ENCODE measurements around the gene RASA3. TPM values are rescaled to one million over a fixed set of nuclear protein-coding genes. Genes with fewer than 3 reads are reported as not detected.

The RASA3 gene
- total and polyA plus RNA-seq, 2 donors (not counting 3 experiments of a cell fraction or from before 2014, with no cell fraction given), result 26.5 to 53.8 TPM

DNA sequence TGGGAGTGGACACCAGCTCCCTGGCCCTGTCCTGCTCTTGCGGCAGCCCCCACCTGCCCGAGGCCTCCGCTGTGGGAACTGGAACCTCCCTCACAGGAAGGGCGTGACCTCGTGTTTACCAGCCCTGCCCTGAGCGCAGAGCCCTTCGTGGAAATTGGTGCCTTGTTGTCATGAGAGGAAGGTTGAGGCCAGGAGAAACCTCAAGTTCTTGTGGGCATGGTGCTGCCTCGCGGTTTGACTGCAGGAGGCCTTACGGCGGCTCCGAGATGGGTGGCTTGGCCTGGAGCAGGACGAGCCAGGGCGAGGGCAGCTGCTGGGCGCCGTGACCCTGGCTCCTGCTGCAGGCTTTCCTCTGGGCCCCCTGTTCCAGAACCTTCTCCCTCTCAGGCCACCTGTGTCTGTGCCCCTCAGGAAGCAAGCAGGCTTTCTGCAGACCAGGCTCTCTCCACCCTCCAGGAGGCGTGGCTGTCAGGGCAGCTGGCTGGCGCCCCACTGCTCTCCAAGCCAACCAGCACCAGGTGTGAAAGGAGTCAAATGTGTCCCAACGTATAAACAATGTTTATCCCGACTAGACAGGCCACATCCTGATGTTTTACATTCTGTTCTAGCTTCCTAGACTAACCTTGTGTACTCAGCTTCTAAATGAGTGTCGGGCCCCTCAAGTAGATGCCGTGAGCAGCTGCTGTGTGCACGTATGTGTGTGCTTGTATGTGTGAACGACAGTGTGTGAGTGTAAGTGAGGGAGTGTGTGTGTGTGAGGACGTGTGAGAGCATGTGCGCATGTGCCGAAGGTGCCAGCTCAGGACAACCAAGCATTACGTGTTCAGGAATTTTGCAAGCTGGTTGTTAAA is 10.4 kb upstream of the RASA3 start:
- no peaks in the 10 kb centered on the region for H3K9me3 ChIP-seq (replicated peaks; ENCODE audit: control insufficient read depth, insufficient read depth, low read length)
- dilution Hi-C loops (cut with MboI; ENCODE audit: extremely low pct_ligation_motif_present, low sequenced_read_pairs) (no loop called here), intact Hi-C loops (cut with micrococcal nuclease) (no loop called here)
- no peak for DNase-seq (ENCODE audit: low read depth, low spot score)
- H3K27me3 ChIP-seq (ENCODE audit: control insufficient read depth in 2 of 2, insufficient read depth in 2 of 2, low read length in 2 of 2), result peaks cover 0 to 3% of the 10 kb centered on the region in 2 experiments
- no peaks in the 10 kb centered on the region for H3K79me2 ChIP-seq (ENCODE audit: control insufficient read depth, insufficient read depth, low read length)
- no peak for FAIRE-seq
- no peaks in the 10 kb centered on the region for H3K9me1 ChIP-seq (replicated peaks; ENCODE audit: control insufficient read depth, extremely low read depth, insufficient read depth, low read length)
- TF ChIP-seq, protein P1, sequence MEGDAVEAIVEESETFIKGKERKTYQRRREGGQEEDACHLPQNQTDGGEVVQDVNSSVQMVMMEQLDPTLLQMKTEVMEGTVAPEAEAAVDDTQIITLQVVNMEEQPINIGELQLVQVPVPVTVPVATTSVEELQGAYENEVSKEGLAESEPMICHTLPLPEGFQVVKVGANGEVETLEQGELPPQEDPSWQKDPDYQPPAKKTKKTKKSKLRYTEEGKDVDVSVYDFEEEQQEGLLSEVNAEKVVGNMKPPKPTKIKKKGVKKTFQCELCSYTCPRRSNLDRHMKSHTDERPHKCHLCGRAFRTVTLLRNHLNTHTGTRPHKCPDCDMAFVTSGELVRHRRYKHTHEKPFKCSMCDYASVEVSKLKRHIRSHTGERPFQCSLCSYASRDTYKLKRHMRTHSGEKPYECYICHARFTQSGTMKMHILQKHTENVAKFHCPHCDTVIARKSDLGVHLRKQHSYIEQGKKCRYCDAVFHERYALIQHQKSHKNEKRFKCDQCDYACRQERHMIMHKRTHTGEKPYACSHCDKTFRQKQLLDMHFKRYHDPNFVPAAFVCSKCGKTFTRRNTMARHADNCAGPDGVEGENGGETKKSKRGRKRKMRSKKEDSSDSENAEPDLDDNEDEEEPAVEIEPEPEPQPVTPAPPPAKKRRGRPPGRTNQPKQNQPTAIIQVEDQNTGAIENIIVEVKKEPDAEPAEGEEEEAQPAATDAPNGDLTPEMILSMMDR (IDR thresholded peaks at IDR 0.05; ENCODE audit: extremely low read depth in 1 of 2, insufficient read depth in 1 of 2, low read depth in 1 of 2, low read length in 2 of 2), result no peak
- H3K4me1 ChIP-seq (ENCODE audit: control insufficient read depth, extremely low read depth, insufficient read depth, low read length), result no peaks in the 10 kb centered on the region
- ChIA-PET POLR2A (no interaction called here), CTCF (no interaction called here)
- H4K20me1 ChIP-seq (replicated peaks; ENCODE audit: control insufficient read depth, extremely low read depth, insufficient read depth, low read length), result no peaks in the 10 kb centered on the region
- no TSS peak for BruUV-seq (replicated peaks)
- H2AFZ ChIP-seq (ENCODE audit: low read depth, low read length), result no peak overlapping the region
- H3K36me3 ChIP-seq (ENCODE audit: control insufficient read depth in 2 of 2, extremely low read depth in 1 of 2, insufficient read depth in 2 of 2, low read length in 2 of 2), result no peaks in the 10 kb centered on the region
- H3K4me2 ChIP-seq (ENCODE audit: insufficient read depth, low read length), result no peak overlapping the region
- H3K27ac ChIP-seq (ENCODE audit: insufficient read depth, low read depth, low read length), result no peak overlapping the region
- no peak overlapping the region for H3K4me3 ChIP-seq (replicated peaks in 1 of 3; ENCODE audit: insufficient read depth in 1 of 3, low read depth in 1 of 3, low read length in 3 of 3)
- H3K9ac ChIP-seq (replicated peaks; ENCODE audit: extremely low read depth, insufficient read depth, low read length), result no peak overlapping the region

GRCh38 chr13:114142137-114142550 is 9.7 kb upstream of the RASA3 start:
- no peaks in the 10 kb centered on the region for H3K79me2 ChIP-seq (ENCODE audit: control insufficient read depth, insufficient read depth, low read length)
- H3K9me3 ChIP-seq (replicated peaks; ENCODE audit: control insufficient read depth, insufficient read depth, low read length), result no peaks in the 10 kb centered on the region
- BruUV-seq (replicated peaks), result no TSS peak
- dilution Hi-C loops (cut with MboI; ENCODE audit: extremely low pct_ligation_motif_present, low sequenced_read_pairs), result no loop called here
- H3K4me3 ChIP-seq (replicated peaks in 1 of 3; ENCODE audit: insufficient read depth in 1 of 3, low read depth in 1 of 3, low read length in 3 of 3), result no peak overlapping the region
- no peak overlapping the region for H3K9ac ChIP-seq (replicated peaks; ENCODE audit: extremely low read depth, insufficient read depth, low read length)
- H3K9me1 ChIP-seq (replicated peaks; ENCODE audit: control insufficient read depth, extremely low read depth, insufficient read depth, low read length), result no peaks in the 10 kb centered on the region
- intact Hi-C loops (cut with micrococcal nuclease), result no loop called here
- H3K4me1 ChIP-seq (ENCODE audit: control insufficient read depth, extremely low read depth, insufficient read depth, low read length), result no peaks in the 10 kb centered on the region
- H2AFZ ChIP-seq (ENCODE audit: low read depth, low read length), result no peak overlapping the region
- ChIA-PET CTCF (no interaction called here), POLR2A (no interaction called here)
- H3K27me3 ChIP-seq (ENCODE audit: control insufficient read depth in 2 of 2, insufficient read depth in 2 of 2, low read length in 2 of 2), result peaks cover 0 to 3% of the 10 kb centered on the region in 2 experiments
- H3K36me3 ChIP-seq (ENCODE audit: control insufficient read depth in 2 of 2, extremely low read depth in 1 of 2, insufficient read depth in 2 of 2, low read length in 2 of 2), result no peaks in the 10 kb centered on the region
- H3K4me2 ChIP-seq (ENCODE audit: insufficient read depth, low read length), result no peak overlapping the region
- TF ChIP-seq MYC (IDR thresholded peaks at IDR 0.05; ENCODE audit: low read depth, low read length), result no peak
- no peak for TF ChIP-seq POLR2A (IDR thresholded peaks at IDR 0.05; ENCODE audit: low read depth, low read length)
- no peak for TF ChIP-seq FOS (IDR thresholded peaks at IDR 0.05; ENCODE audit: borderline replicate concordance, insufficient read depth, low read length)
- no peak for TF ChIP-seq JUN (IDR thresholded peaks at IDR 0.05; ENCODE audit: borderline replicate concordance, insufficient read depth, insufficient read length, low read depth)
- TF ChIP-seq, protein P1 (IDR thresholded peaks at IDR 0.05; ENCODE audit: extremely low read depth in 1 of 2, insufficient read depth in 1 of 2, low read depth in 1 of 2, low read length in 2 of 2), result no peak
- TF ChIP-seq, protein P2, sequence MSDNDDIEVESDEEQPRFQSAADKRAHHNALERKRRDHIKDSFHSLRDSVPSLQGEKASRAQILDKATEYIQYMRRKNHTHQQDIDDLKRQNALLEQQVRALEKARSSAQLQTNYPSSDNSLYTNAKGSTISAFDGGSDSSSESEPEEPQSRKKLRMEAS (IDR thresholded peaks at IDR 0.05; ENCODE audit: insufficient read depth, insufficient read length), result no peak
- no peak for TF ChIP-seq GATA2 (IDR thresholded peaks at IDR 0.05; ENCODE audit: insufficient read depth, insufficient read length, low read depth, low read length)
- no peak for TF ChIP-seq POLR2AphosphoS5 (IDR thresholded peaks at IDR 0.05; ENCODE audit: insufficient read depth, low read depth, low read length)
- no peak for TF ChIP-seq EZH2 (IDR thresholded peaks at IDR 0.05; ENCODE audit: borderline replicate concordance, low read depth, low read length, severe bottlenecking)
- no peaks in the 10 kb centered on the region for H4K20me1 ChIP-seq (replicated peaks; ENCODE audit: control insufficient read depth, extremely low read depth, insufficient read depth, low read length)
- FAIRE-seq, result no peak
- no peak for DNase-seq (ENCODE audit: low read depth, low spot score)
- no peak overlapping the region for H3K27ac ChIP-seq (ENCODE audit: insufficient read depth, low read depth, low read length)

All from endothelial cell of umbilical vein (primary cell).